HepG2 (cell line): ENCODE measurements around the gene ARHGEF11. TPM values are rescaled to one million over a fixed set of nuclear protein-coding genes. Genes with fewer than 3 reads are reported as not detected.

Experiments used
- E2F2 ChIP-seq: sonication (generic); formaldehyde crosslinking; IDR thresholded peaks from 2 replicates; pipeline ENCODE4 v1.4.0; 2020; ENCODE audit warnings: missing genetic modification reagents, borderline replicate concordance
- ELF3 ChIP-seq: IDR thresholded peaks from 2 replicates; pipeline ENCODE4 v1.6.1; 2016; ENCODE audit warnings: missing genetic modification reagents, missing compliant biosample characterization
- ETV6 ChIP-seq: sonication (generic); formaldehyde crosslinking; conservative IDR thresholded peaks from 2 replicates; pipeline ENCODE4 v1.4.0; 2020; ENCODE audit warnings: missing genetic modification reagents
- GFI1 ChIP-seq: sonication (generic); formaldehyde crosslinking; IDR thresholded peaks from 2 replicates; pipeline ENCODE4 v1.5.0; 2020; ENCODE audit warnings: missing genetic modification reagents, mild to moderate bottlenecking, borderline replicate concordance
- GMEB2 ChIP-seq: IDR thresholded peaks from 2 replicates; pipeline ENCODE4 v1.6.1; 2016; ENCODE audit warnings: missing biosample characterization, missing genetic modification reagents, low read depth
- HCFC1 ChIP-seq: fragments of 150-350 bp; IDR thresholded peaks from 2 replicates; pipeline ENCODE4 v1.6.1; 2014; ENCODE audit warnings: low read depth, low read length
- HDAC2 ChIP-seq: sonication (generic); formaldehyde crosslinking; IDR thresholded peaks from 2 replicates; pipeline ENCODE4 v1.4.0; 2020; ENCODE audit warnings: missing genetic modification reagents
- HOXA3 ChIP-seq: sonication (generic); formaldehyde crosslinking; IDR thresholded peaks from 2 replicates; pipeline ENCODE4 v1.5.0; 2020; ENCODE audit warnings: missing genetic modification reagents
- MAF1 ChIP-seq: sonication (generic); formaldehyde crosslinking; IDR thresholded peaks from 2 replicates; pipeline ENCODE4 v1.5.0; 2020; ENCODE audit warnings: missing genetic modification reagents, borderline replicate concordance
- MBD4 ChIP-seq: IDR thresholded peaks from 2 replicates; pipeline ENCODE4 v1.6.1; 2012; ENCODE audit warnings: low read length, inconsistent platforms, borderline replicate concordance
- MED1 ChIP-seq: sonication (generic); formaldehyde crosslinking; IDR thresholded peaks from 2 replicates; pipeline ENCODE4 v1.4.0; 2020; ENCODE audit warnings: missing genetic modification reagents
- MLXIP ChIP-seq: sonication (generic); formaldehyde crosslinking; IDR thresholded peaks from 2 replicates; pipeline ENCODE4 v1.9.0; 2021; ENCODE audit warnings: missing genetic modification reagents, borderline replicate concordance
- NFE2 ChIP-seq: sonication (generic); formaldehyde crosslinking; IDR thresholded peaks from 2 replicates; pipeline ENCODE4 v1.4.0; 2020; ENCODE audit warnings: missing genetic modification reagents
- RXRA ChIP-seq: sonication (generic); formaldehyde crosslinking; IDR thresholded peaks from 2 replicates; pipeline ENCODE4 v1.5.1; 2020; ENCODE audit warnings: missing genetic modification reagents
- SUZ12 ChIP-seq: fragments of 150-350 bp; IDR thresholded peaks from 2 replicates; pipeline ENCODE4 v1.6.1; 2014; ENCODE audit warnings: low read depth, low read length
- TMF1 ChIP-seq: sonication (generic); formaldehyde crosslinking; IDR thresholded peaks from 2 replicates; pipeline ENCODE4 v1.8.1; 2022; ENCODE audit warnings: low read depth, missing genetic modification reagents
- ZBTB33 ChIP-seq: sonication (generic); formaldehyde crosslinking; IDR thresholded peaks from 2 replicates; pipeline ENCODE4 v1.4.0; 2020; ENCODE audit warnings: missing genetic modification reagents
- ZMAT3 ChIP-seq: sonication (generic); formaldehyde crosslinking; conservative IDR thresholded peaks from 2 replicates; pipeline ENCODE4 v1.7.0; 2021; ENCODE audit warnings: missing genetic modification reagents
- ZNF234 ChIP-seq: sonication (generic); formaldehyde crosslinking; conservative IDR thresholded peaks from 2 replicates; pipeline ENCODE4 v1.5.1; 2020; ENCODE audit warnings: mild to moderate bottlenecking, missing genetic modification reagents
- ZNF296 ChIP-seq: sonication (generic); formaldehyde crosslinking; conservative IDR thresholded peaks from 2 replicates; pipeline ENCODE4 v1.5.0; 2020; ENCODE audit warnings: mild to moderate bottlenecking, missing genetic modification reagents
- ZNF30 ChIP-seq: sonication (generic); formaldehyde crosslinking; IDR thresholded peaks from 2 replicates; pipeline ENCODE4 v1.5.0; 2020; ENCODE audit warnings: mild to moderate bottlenecking, missing genetic modification reagents
- ZNF317 ChIP-seq: sonication (generic); formaldehyde crosslinking; IDR thresholded peaks from 2 replicates; pipeline ENCODE4 v1.5.0; 2020; ENCODE audit warnings: mild to moderate bottlenecking, missing genetic modification reagents
- ZSCAN20 ChIP-seq: sonication (generic); formaldehyde crosslinking; IDR thresholded peaks from 2 replicates; pipeline ENCODE4 v1.4.0; 2020; ENCODE audit warnings: missing genetic modification reagents, mild to moderate bottlenecking, borderline replicate concordance
- polyA plus RNA-seq, 8 experiments: library from polyadenylated mRNA; depleted of rRNA in 3 of 8; stranded (reverse) in 7 of 8; unstranded in 1 of 8; fragments of >200 nt; fragmentation: Illumina TruSeq in 4 of 8; extraction: Trizol in 4 of 8; gene quantifications; 2 replicates each; pipeline versions ENCODE4 v1.2.1 to v1.2.3, GENCODE V29; 2011 to 2016; ENCODE audit warnings: low read depth in 4 of 8, missing spikeins in 1 of 8, mixed read lengths in 1 of 8; ENCODE audit not compliant: insufficient read depth in 1 of 8
- total RNA-seq, 5 experiments: library from RNA; depleted of rRNA; stranded (reverse); fragments of >200 nt; fragmentation: Illumina TruSeq; extraction: Trizol; gene quantifications; 2 replicates each; pipeline ENCODE4 v1.2.3, GENCODE V29; 2016; ENCODE audit warnings: low read depth in 1 of 5

ARHGEF11 gene
- total and polyA plus RNA-seq, 2 of the 13 experiments (the other 11 are each of a cell fraction or from before 2014, with no cell fraction given), result 16.5 to 21.2 TPM

- TF ChIP-seq RXRA (CRISPR knock-in tag) (no peak), ZNF317 (CRISPR knock-in tag) (no peak), HOXA3 (CRISPR knock-in tag) (peak; percentile 64), GFI1 (no peak; the same call in 1 of the 2 replicates), ZBTB33 (CRISPR knock-in tag) (no peak), ETV6 (CRISPR knock-in tag) (no peak), SUZ12 (no peak), MAF1 (CRISPR knock-in tag) (no peak), ZNF30 (CRISPR knock-in tag) (no peak), GMEB2 (CRISPR knock-in tag) (0 out of 2 replicates have a peak, but pooled peaks have one; percentile 39), NFE2 (CRISPR knock-in tag) (no peak), MLXIP (CRISPR knock-in tag) (no peak), HCFC1 (no peak), ZMAT3 (CRISPR knock-in tag) (no peak), ZNF234 (CRISPR knock-in tag) (no peak), E2F2 (CRISPR knock-in tag) (0 out of 2 replicates have a peak, but pooled peaks have one; percentile 48), TMF1 (CRISPR knock-in tag) (0 out of 2 replicates have a peak, but pooled peaks have one; percentile 18), MED1 (CRISPR knock-in tag) (no peak), ZNF296 (no peak), ZSCAN20 (CRISPR knock-in tag) (peak; percentile 75; the same call in 1 of the 2 replicates), HDAC2 (CRISPR knock-in tag) (0 out of 2 replicates have a peak, but pooled peaks have one; percentile 5), ELF3 (CRISPR knock-in tag) (peak; percentile 50), MBD4 (no peak)
These were observed at the start of gene ARHGEF11 (continued) for GRCh38 chr1:157045250-157046218.
